Measurements from ENCODE around the gene ATG2B.
A peak's percentile ranks its signal among the peaks of the same experiment; 100 is the strongest.

GRCh38 chr14:96285667-96286066, 77.5 kb downstream of the ATG2B start:
- no peak for TF ChIP-seq CTCF (IDR thresholded peaks at IDR 0.05)
- TF ChIP-seq POLR2A (IDR thresholded peaks at IDR 0.05), result no peak
- peak; percentile 77 to 88 (median 84) for TF ChIP-seq POLR2AphosphoS5 (IDR thresholded peaks at IDR 0.05)
